Retinal pigment epithelial cell (primary cell): Measurements from ENCODE around the gene SRPRB.

Experiments used
- DNase-seq: peaks from one replicate; pipeline ENCODE4 v3.0.0-alpha.2; 2010; ENCODE audit warnings: low read depth
- H3K4me3 ChIP-seq: 2 replicates; pipeline ENCODE4 v1.5.1; 2011; ENCODE audit warnings: mild to moderate bottlenecking, low read length, control low read depth, moderate library complexity
- CTCF ChIP-seq: conservative IDR thresholded peaks from 2 replicates; pipeline ENCODE4 v1.5.1; 2011; ENCODE audit warnings: low read depth, low read length, control low read depth, inconsistent platforms

Gene SRPRB

DNA sequence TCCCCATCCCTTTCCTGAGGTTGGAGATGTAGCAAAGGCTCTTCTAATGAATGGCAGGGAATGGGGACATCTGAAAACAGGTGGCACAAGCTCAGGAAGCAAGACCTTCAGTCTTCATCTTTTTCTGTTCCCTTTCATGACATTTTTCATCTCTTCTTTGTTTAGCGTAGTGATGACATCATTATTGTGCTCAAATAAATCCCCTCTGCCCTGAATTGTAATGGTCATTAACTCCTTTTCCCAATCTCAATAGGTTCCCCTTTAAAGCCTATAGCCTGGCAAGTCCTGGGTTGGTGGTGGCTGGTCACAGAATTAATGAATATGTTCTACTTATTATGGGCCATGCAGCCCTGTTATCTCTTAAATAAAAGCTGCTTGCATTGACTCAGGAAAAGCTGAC lies 38.0 kb upstream of the SRPRB start:
- TF ChIP-seq CTCF: no peak
- no peak for DNase-seq
- no peak overlapping the region for H3K4me3 ChIP-seq

DNA sequence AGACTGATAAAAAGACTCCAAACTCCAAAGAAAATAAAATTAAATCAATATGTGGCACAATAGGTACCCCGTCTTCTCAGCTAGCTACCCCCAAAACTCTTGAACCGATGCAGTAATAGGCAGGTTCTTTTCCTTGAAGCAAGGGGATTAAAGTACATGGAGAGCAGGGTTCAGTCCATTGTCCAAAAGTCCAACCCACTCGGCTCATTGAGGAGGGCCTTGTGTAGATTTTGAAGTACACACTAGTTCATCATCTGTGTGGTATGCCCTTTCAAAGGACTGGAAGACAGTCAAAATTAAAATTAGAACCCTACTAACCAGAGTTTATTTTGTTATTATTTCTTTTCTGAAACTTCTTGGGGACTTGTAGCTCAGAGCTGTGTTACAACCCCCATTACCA lies 36.1 kb upstream of the SRPRB start:
- no peak overlapping the region for H3K4me3 ChIP-seq
- TF ChIP-seq CTCF: no peak
- no peak for DNase-seq

DNA sequence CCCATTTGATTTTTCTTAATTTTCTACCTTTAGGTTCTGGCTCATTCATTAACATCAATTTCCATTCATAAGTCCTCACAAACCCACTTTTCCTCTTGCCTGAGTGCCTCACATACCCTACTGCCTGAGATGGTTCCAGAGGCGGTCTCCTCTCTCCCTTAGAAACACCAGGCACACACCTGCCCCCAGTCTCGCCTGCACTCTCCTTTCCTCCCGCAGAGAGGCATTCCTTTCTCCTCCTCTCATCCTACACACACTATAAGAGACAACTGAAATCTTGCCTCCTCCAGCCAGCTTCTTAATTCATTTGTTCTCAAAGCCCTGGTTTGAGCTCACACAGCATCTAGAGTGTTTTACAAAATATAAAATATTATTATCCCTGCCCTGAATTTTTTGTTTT lies 31.9 kb upstream of the SRPRB start:
- no peak for TF ChIP-seq CTCF
- H3K4me3 ChIP-seq: no peak overlapping the region

DNA sequence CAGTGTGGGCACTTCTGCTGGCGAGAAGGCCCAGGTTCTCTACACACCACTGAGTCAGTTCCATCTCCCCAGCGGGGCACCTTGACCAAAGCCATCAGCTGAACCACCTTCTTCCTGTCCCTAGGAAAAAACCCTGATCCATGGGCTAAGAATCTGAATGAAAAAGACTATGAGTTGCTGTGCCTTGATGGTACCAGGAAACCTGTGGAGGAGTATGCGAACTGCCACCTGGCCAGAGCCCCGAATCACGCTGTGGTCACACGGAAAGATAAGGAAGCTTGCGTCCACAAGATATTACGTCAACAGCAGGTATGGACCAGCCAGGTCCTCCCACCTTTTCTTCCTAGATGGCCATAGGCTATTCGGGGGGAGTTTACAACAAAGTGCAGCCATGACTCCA lies 30.3 kb upstream of the SRPRB start:
- no peak for DNase-seq
- no peak overlapping the region for H3K4me3 ChIP-seq
- no peak for TF ChIP-seq CTCF

More for the DNA sequence above, 31.9 kb upstream of the SRPRB start:
- no peak for DNase-seq

DNA sequence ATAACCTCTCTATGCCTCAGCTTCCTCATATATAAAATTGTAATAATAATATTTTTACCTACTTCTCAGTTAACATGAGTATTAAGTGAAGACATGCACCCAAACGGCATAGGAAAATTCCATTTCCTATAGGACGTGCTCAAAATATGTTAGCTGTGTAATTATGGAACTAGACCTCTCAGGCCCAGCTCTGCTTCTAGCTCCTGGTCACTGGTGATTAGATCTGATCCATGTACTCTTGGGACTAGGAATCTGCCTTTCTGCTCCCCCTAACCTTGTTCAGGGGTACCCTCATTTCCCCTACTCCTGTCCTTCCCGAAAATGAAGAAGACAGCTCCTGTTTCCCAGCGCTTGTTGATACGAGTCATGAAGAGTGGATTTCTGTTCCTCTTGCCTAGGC lies 29.8 kb upstream of the SRPRB start:
- DNase-seq: no peak
- H3K4me3 ChIP-seq: no peak overlapping the region
- TF ChIP-seq CTCF: no peak

GRCh38 chr3:133776794-133777438 lies 28.7 kb upstream of the SRPRB start:
- H3K4me3 ChIP-seq: no peak overlapping the region
- DNase-seq: no peak
- no peak for TF ChIP-seq CTCF

DNA sequence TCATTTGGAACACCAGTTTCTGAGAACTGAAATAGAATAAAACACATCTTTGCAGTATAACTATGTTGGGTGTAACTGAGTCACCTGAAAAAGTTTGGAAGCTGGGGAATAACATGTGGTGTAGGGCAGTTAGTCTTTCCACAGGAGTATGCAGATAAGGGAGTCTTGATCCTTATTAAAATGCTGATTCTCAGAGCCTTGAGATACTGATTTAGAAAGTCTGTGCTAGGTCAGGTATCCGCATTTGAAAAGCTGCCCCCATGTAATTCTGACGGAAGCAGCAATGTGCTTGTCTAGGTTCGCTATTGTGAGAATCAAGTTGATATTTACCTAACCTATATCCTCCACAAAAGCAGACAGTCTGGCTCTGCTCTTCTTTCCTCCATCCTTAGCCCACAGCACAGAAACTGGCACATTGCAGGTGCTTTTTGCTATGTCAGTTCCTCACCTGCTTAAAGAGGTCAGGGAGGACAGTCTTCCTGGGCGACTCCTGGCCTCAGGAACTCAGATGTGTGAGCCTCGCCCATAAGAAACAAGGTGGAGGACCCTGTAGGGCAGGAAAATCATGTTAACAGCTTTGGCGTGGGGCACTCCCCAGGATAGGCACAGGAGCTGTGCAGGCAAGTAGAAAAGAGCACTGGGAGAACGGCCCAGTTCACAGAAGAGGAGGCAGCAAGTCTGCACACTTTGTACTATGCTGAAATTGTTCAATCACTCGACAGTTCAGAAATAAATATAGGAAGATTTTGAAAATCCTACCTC lies 27.6 kb upstream of the SRPRB start:
- DNase-seq: no peak
- TF ChIP-seq CTCF: no peak
- H3K4me3 ChIP-seq: no peak overlapping the region
